SJCRH30 (cell line): ENCODE data around the gene ARFGAP1. TPM values are rescaled to one million over a fixed set of nuclear protein-coding genes. Genes with fewer than 3 reads are reported as not detected.

Source experiments
- DNase-seq, 2 experiments: peaks; one replicate each; pipeline ENCODE4 v3.0.0-alpha.2; 2015 to 2020
- H3K27ac ChIP-seq: fragments of 250-450 bp; sonication (Bioruptor Pico); 2 replicates; pipeline ENCODE4 v1.5.1; 2020; ENCODE audit warnings: mild to moderate bottlenecking, moderate library complexity
- H3K27me3 ChIP-seq: fragments of 250-450 bp; sonication (Bioruptor Pico); 2 replicates; pipeline ENCODE4 v1.5.1; 2020; ENCODE audit warnings: mild to moderate bottlenecking, moderate library complexity
- H3K36me3 ChIP-seq: fragments of 250-450 bp; sonication (Bioruptor Pico); 2 replicates; pipeline ENCODE4 v1.5.1; 2020; ENCODE audit warnings: mild to moderate bottlenecking, moderate library complexity
- H3K4me1 ChIP-seq: fragments of 250-450 bp; sonication (Bioruptor Pico); 2 replicates; pipeline ENCODE4 v1.5.1; 2020; ENCODE audit warnings: mild to moderate bottlenecking, moderate library complexity
- H3K4me3 ChIP-seq: fragments of 250-450 bp; sonication (Bioruptor Pico); 2 replicates; pipeline ENCODE4 v1.5.1; 2020; ENCODE audit warnings: mild to moderate bottlenecking, moderate library complexity
- H3K9me3 ChIP-seq: fragments of 250-450 bp; sonication (Bioruptor Pico); replicated peaks from 2 replicates; pipeline ENCODE4 v1.5.1; 2020; ENCODE audit warnings: mild to moderate bottlenecking, moderate library complexity
- total RNA-seq: library from RNA; depleted of rRNA; stranded (reverse); fragments of >200 nt; shearing (Covaris generic); gene quantifications from 2 replicates; pipeline ENCODE4 v1.2.3, GENCODE V29; 2014; rRNA removed

The ARFGAP1 gene
- 72.5 and 96.8 TPM in 2 replicates for total RNA-seq

DNA sequence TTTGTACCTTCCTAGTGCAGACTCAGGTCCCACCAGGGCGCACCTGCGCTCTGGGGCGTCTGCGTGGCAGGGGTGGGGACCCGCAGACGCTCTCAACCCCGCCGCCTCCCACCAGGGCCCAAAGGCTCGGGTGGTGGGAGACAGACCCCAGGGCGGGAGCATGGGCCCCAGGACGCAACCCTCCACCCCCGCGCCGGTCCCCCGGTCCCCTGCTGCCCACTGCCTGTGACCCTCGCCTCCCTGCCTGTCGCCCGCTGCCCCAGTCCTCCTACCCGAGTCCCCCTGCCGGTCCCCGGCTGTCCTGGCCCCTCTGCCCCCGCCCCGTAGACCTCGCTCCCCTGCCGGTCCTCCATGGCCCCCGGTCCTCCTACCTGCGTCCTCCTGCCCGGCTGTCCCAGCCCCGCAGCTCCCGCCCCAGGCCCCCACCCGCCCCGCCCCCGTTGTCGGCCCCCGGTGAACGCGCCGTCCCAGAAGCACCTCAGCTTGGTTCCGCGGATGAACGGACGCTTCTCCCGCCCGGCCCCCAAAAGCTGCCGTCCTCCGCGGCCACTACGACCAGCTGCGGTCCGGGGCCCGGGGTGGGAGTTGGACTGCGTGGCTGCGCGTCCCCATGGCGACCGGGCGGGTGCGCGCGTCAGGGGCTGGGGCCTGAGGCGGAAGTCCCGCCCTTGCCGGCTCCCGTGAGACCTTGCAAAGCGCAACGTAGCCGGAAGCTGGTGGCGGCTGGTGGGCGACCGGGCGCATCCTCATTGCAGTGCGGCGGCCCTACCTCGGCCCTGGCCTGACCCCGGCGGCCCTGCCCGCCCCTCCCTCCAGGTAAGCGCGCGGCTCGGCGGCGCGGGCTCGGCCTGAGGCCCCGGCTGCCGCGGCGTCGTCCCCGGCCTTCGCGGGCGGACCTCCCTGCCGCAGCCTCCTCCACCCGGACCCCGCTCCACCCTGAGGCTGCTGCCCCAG lies at the start of gene ARFGAP1:
Gene ARFGAP1, plus strand, starts transcription at position 709 of the 954 bp plus-strand sequence. CDS start 2,768 bp downstream, outside the sequence.
- no peak within 1 kb of the TSS for H3K27ac ChIP-seq
- peak; percentile 98 for DNase-seq

GRCh38 chr20:63223121-63223825 lies 49.3 kb upstream of the ARFGAP1 start:
- Histone ChIP-seq H3K9me3 (no peaks in the 10 kb centered on the region), H3K27me3 (peaks cover 22% of the 10 kb centered on the region), H3K27ac (no peak overlapping the region), H3K36me3 (no peaks in the 10 kb centered on the region), H3K4me1 (peaks cover 29% of the 10 kb centered on the region), H3K4me3 (no peak overlapping the region)
- DNase-seq, result peak; percentile 77 to 88

More for the DNA sequence above, at the start of gene ARFGAP1:
- peaks cover 48% of the 10 kb centered on the region for H3K4me1 ChIP-seq
- no peaks in the 10 kb centered on the region for H3K27me3 ChIP-seq
- H3K36me3 ChIP-seq, result peaks cover 17% of the 10 kb centered on the region
- peak within 1 kb of the TSS; percentile 90 for H3K4me3 ChIP-seq
- no peaks in the 10 kb centered on the region for H3K9me3 ChIP-seq

DNA sequence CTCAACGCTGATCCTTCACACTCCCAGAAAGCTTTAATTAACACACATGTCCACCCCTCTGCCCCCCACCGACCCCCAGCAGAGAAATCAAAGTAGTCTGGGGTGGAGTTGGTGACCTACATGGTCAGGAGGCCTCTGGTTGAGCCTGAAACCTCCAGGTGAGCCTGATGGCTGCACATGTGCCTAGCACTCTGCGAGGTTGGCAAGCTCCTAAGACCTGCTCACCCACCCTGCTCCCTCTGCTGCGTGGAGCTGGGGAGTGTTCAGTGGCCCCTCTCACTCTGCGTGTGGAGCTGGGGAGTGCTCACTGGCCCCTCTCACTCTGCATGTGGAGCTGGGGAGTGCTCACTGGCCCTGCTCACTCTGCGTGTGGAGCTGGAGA lies 48.8 kb upstream of the ARFGAP1 start:
- no peaks in the 10 kb centered on the region for H3K36me3 ChIP-seq
- H3K27ac ChIP-seq, result no peak overlapping the region
- peaks cover 21% of the 10 kb centered on the region for H3K27me3 ChIP-seq
- no peak overlapping the region for H3K4me3 ChIP-seq
- H3K9me3 ChIP-seq, result no peaks in the 10 kb centered on the region
- no peak for DNase-seq
- H3K4me1 ChIP-seq, result peaks cover 29% of the 10 kb centered on the region

GRCh38 chr20:63224412-63225081 lies 48.1 kb upstream of the ARFGAP1 start:
- peak; percentile 94 to 96 for DNase-seq
- Histone ChIP-seq H3K4me3 (no peak overlapping the region), H3K9me3 (no peaks in the 10 kb centered on the region), H3K27me3 (peaks cover 25% of the 10 kb centered on the region; the same call in 1 of the 2 replicates), H3K27ac (no peak overlapping the region), H3K36me3 (no peaks in the 10 kb centered on the region), H3K4me1 (peaks cover 29% of the 10 kb centered on the region)

DNA sequence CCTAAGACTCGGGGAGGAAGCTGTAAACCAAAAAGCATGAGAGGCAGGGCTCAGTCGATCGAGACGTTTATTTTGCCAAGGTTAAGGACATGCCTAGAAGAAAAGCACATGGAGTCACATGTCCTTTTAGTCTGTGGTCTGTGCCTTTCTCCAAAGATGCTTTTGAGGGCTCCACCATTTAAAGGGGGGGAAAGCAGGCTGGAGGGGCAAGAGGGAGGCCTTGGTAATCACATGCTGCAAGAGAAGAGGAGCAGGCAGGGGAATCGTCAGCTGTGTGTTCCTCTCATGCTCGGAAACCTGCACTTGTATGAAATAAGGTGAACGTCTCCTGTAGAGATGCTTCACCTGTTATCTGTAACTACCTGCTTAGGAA lies 47.5 kb upstream of the ARFGAP1 start:
- Histone ChIP-seq H3K4me1 (peaks cover 29% of the 10 kb centered on the region), H3K27ac (no peak overlapping the region), H3K4me3 (no peak overlapping the region), H3K36me3 (no peaks in the 10 kb centered on the region), H3K9me3 (no peaks in the 10 kb centered on the region), H3K27me3 (peaks cover 31% of the 10 kb centered on the region; the same call in 1 of the 2 replicates)
- DNase-seq, result no peak

- DNase-seq, result no peak
- Histone ChIP-seq H3K27ac (no peak overlapping the region), H3K4me3 (no peak overlapping the region), H3K27me3 (peaks cover 31% of the 10 kb centered on the region), H3K4me1 (peaks cover 29% of the 10 kb centered on the region), H3K36me3 (no peaks in the 10 kb centered on the region), H3K9me3 (no peaks in the 10 kb centered on the region)
Observed at GRCh38 chr20:63226042-63226943, 46.3 kb upstream of the ARFGAP1 start.

GRCh38 chr20:63227260-63227659 lies 45.4 kb upstream of the ARFGAP1 start:
- no peak for DNase-seq
- H3K4me3 ChIP-seq, result no peak overlapping the region
- H3K36me3 ChIP-seq, result no peaks in the 10 kb centered on the region
- no peak overlapping the region for H3K27ac ChIP-seq
- no peaks in the 10 kb centered on the region for H3K9me3 ChIP-seq
- H3K27me3 ChIP-seq, result peaks cover 35% of the 10 kb centered on the region
- H3K4me1 ChIP-seq, result peaks cover 34% of the 10 kb centered on the region

DNA sequence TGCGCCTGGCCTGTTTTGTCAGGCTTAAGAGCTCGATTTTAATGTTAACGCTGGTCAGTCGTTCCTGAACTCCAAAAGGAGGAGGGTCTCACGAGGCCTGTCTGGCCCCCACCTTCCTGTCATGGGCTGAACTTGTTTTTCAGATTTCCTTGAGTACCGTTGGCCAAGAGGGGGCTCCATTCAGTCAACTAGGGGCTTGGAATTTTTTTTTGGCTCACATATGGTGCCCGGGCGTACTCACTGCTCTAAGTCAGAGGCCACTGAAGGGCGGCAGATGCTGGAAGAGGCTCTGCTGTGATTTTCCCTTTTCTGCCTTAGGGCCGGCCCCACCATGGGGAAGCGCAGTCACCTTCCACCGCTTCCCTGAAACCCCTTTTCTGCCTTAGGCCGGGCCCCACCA lies 43.8 kb upstream of the ARFGAP1 start:
- no peak overlapping the region for H3K27ac ChIP-seq
- H3K9me3 ChIP-seq, result no peaks in the 10 kb centered on the region
- no peak for DNase-seq
- no peaks in the 10 kb centered on the region for H3K36me3 ChIP-seq
- no peak overlapping the region for H3K4me3 ChIP-seq
- H3K27me3 ChIP-seq, result peaks cover 49% of the 10 kb centered on the region
- peaks cover 41% of the 10 kb centered on the region for H3K4me1 ChIP-seq

- DNase-seq, result peak; percentile 68 to 80
- no peak overlapping the region for H3K27ac ChIP-seq
- H3K4me3 ChIP-seq, result no peak overlapping the region
- H3K36me3 ChIP-seq, result no peaks in the 10 kb centered on the region
- H3K4me1 ChIP-seq, result peaks cover 20% of the 10 kb centered on the region
- no peaks in the 10 kb centered on the region for H3K9me3 ChIP-seq
- peaks cover 64% of the 10 kb centered on the region for H3K27me3 ChIP-seq
Observed at GRCh38 chr20:63230800-63231268, 41.8 kb upstream of the ARFGAP1 start.

- Histone ChIP-seq H3K27me3 (peaks cover 81% of the 10 kb centered on the region), H3K9me3 (no peaks in the 10 kb centered on the region), H3K27ac (no peak overlapping the region), H3K4me3 (no peak overlapping the region), H3K36me3 (no peaks in the 10 kb centered on the region), H3K4me1 (peaks cover 17% of the 10 kb centered on the region)
- no peak for DNase-seq
Observed at GRCh38 chr20:63232235-63233060, 40.2 kb upstream of the ARFGAP1 start.

GRCh38 chr20:63233061-63233344 lies 39.6 kb upstream of the ARFGAP1 start:
- Histone ChIP-seq H3K4me1 (peaks cover 17% of the 10 kb centered on the region), H3K27ac (no peak overlapping the region), H3K36me3 (no peaks in the 10 kb centered on the region), H3K4me3 (no peak overlapping the region), H3K9me3 (no peaks in the 10 kb centered on the region), H3K27me3 (peaks cover 84% of the 10 kb centered on the region)
- no peak for DNase-seq

DNA sequence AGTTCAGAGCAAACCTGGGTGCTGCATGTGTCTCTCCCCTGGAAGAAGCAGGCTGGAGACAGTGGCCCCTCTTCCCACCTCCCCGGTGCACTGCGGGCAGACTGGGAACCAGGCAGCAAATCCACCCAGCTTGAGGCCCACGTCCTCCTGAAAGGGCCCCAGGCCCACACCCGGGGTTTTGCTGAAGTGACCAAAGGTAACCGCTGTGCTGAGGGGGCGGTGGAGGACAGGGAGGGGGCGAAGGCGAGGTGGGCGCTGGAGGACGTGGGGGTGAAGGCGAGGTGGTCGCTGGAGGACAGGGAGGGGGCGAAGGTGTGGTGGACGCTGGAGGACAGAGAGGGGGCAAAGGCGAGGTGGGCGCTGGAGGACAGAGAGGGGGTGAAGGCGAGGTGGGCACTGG lies 38.7 kb upstream of the ARFGAP1 start:
- Histone ChIP-seq H3K27ac (no peak overlapping the region), H3K27me3 (peaks cover 90% of the 10 kb centered on the region), H3K4me3 (no peak overlapping the region), H3K4me1 (peaks cover 17% of the 10 kb centered on the region), H3K9me3 (no peaks in the 10 kb centered on the region), H3K36me3 (no peaks in the 10 kb centered on the region)
- no peak for DNase-seq

- Histone ChIP-seq H3K9me3 (no peaks in the 10 kb centered on the region), H3K36me3 (no peaks in the 10 kb centered on the region), H3K27ac (no peak overlapping the region), H3K27me3 (peaks cover 90% of the 10 kb centered on the region), H3K4me3 (no peak overlapping the region), H3K4me1 (peaks cover 17% of the 10 kb centered on the region)
- no peak for DNase-seq
Observed at GRCh38 chr20:63234693-63235398, 37.8 kb upstream of the ARFGAP1 start.
